T-cell (primary cell): ENCODE data around the gene SPINK1. TPM values are rescaled to one million over a fixed set of nuclear protein-coding genes. Genes with fewer than 3 reads are reported as not detected.

ENCODE experiments used
- ATAC-seq, 4 experiments: fragments of 200-7000 bp in 3 of 4; fragments of 150-1000 bp in 1 of 4; cut with Tn5 transposase; replicated peaks in 1 of 4; 1 replicate in 3 of 4; 2 replicates in 1 of 4; pipeline ENCODE4 v1.10.0; 2021; ENCODE audit warnings: moderate library complexity in 3 of 4, mild to moderate bottlenecking in 2 of 4, moderate number of reproducible peaks in 1 of 4
- CTCF ChIA-PET, 2 donors: fragments of 300-600 bp; sonication (Branson Sonifier 250); formaldehyde crosslinking; loops; one replicate each; lab custom pipeline; 2022; ENCODE audit warnings: antibody characterized with exemption in 2 of 2; lab: Charles Lee
- POLR2A ChIA-PET, 2 donors: fragments of 300-600 bp; sonication (Branson Sonifier 250); formaldehyde crosslinking; loops; one replicate each; lab custom pipeline; 2022; ENCODE audit warnings: antibody characterized with exemption in 2 of 2; lab: Charles Lee
- DNase-seq, 35 experiments: peaks; one replicate each; pipeline versions ENCODE4 v3.0.0 to v3.0.0-alpha.2; 2013 to 2023
- H3K27ac ChIP-seq: one replicate; pipeline ENCODE4 v1.5.1; 2013; ENCODE audit warnings: low read length
- H3K27me3 ChIP-seq, 2 experiments: replicated peaks in 1 of 2; 1 replicate in 1 of 2; 2 replicates in 1 of 2; pipeline versions ENCODE4 v1.6.1 to v1.7.0; 2013; ENCODE audit warnings: low read length in 1 of 2, mixed read lengths in 1 of 2; ENCODE audit not compliant: control insufficient read depth in 2 of 2, insufficient read depth in 2 of 2; ENCODE audit errors: extremely low read depth in 1 of 2
- H3K36me3 ChIP-seq, 2 donors: 1 replicate in 1 of 2; 2 replicates in 1 of 2; pipeline versions ENCODE4 v1.6.1 to v1.7.0; 2013; ENCODE audit warnings: low read length in 1 of 2; ENCODE audit not compliant: control insufficient read depth in 2 of 2, insufficient read depth in 1 of 2; ENCODE audit errors: extremely low read depth in 1 of 2
- H3K4me1 ChIP-seq, 2 experiments: 1 replicate in 1 of 2; 2 replicates in 1 of 2; pipeline versions ENCODE4 v1.6.1 to v1.7.0; 2013; ENCODE audit warnings: low read length in 2 of 2, mixed read lengths in 1 of 2; ENCODE audit not compliant: insufficient read depth in 2 of 2, control insufficient read depth in 1 of 2; ENCODE audit errors: extremely low read depth in 1 of 2
- H3K4me3 ChIP-seq, 2 donors: 1 replicate in 1 of 2; 2 replicates in 1 of 2; pipeline versions ENCODE4 v1.5.1 to v1.7.0; 2013; ENCODE audit warnings: mild to moderate bottlenecking in 2 of 2, low read length in 1 of 2, moderate library complexity in 1 of 2; ENCODE audit not compliant: control insufficient read depth in 1 of 2; ENCODE audit errors: extremely low read depth in 1 of 2
- H3K9me3 ChIP-seq: 2 replicates; pipeline ENCODE4 v1.7.0; 2013
- H3K27ac Mint-ChIP-seq, 2 donors: one replicate each; pipeline ENCODE4 v1.8.0; 2020 to 2021; ENCODE audit warnings: mild to moderate bottlenecking in 2 of 2, mixed read lengths in 2 of 2
- H3K27me3 Mint-ChIP-seq, 2 donors: one replicate each; pipeline ENCODE4 v1.8.0; 2021 to 2022; ENCODE audit warnings: mixed read lengths in 2 of 2
- H3K36me3 Mint-ChIP-seq: one replicate; pipeline ENCODE4 v1.8.0; 2021; ENCODE audit warnings: mixed read lengths
- H3K4me1 Mint-ChIP-seq, 3 donors: one replicate each; pipeline ENCODE4 v1.8.0; 2020 to 2022; ENCODE audit warnings: mixed read lengths in 3 of 3, mild to moderate bottlenecking in 1 of 3
- H3K4me3 Mint-ChIP-seq, 3 donors: one replicate each; pipeline ENCODE4 v1.8.0; 2020 to 2022; ENCODE audit warnings: mild to moderate bottlenecking in 3 of 3, mixed read lengths in 3 of 3, moderate library complexity in 3 of 3
- H3K9me3 Mint-ChIP-seq, 3 donors: one replicate each; pipeline ENCODE4 v1.8.0; 2020 to 2022; ENCODE audit warnings: mixed read lengths in 3 of 3
- WGBS: methylation state at CpG from one replicate; pipeline ENCODE4 v1.1.5; 2013; ENCODE audit warnings: missing lambda C conversion rate; ENCODE audit not compliant: insufficient coverage; 5-methylcytosine and 5-hydroxymethylcytosine counted together
- total RNA-seq, 35 experiments: library from RNA in 6 of 35; stranded (reverse) in 6 of 35; fragments of 120-200 nt in 1 of 35; gene quantifications; one replicate each; pipeline versions ENCODE4 v1.2.1 to v1.2.4 and lab custom pipeline; 2013 to 2026

Gene SPINK1
- total RNA-seq, 5 donors from 2014 or later (not counting 1 experiment from before 2014, with no cell fraction given): 7.4 to 8.8 (median 8.8) TPM; not detected in 2

DNA sequence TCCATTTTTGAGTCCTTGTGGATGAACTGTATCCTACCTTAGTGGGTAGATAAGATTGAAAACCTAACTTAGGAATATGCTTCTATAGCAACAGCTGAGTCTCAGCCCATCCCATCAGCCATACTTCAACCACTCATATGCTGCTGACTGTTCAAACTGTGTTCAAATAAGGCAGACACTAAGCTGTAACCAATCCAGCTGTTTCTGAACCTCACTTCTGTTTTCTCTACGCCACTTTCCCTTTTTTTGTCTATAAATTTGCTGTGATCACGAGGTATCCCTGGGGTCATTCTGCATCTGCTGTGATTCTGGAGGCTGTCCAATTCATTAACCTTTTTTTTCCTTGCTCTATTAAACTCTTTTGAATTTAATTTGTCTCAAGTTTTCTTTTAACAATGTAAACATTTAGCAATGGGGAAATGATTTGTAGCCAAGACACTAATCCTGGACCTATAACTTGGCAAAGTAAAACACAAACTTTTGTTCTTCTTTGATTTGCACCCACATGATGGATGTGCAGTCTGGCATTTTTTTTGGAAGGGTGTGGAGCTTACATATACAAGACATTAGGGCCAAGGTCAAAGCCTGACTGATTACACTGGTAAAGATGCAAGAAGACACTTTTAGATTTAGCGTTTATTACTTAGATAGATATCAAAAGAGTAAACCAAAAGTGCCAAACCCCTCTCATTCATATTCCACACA is 32.1 kb upstream of the SPINK1 start:
- Histone ChIP-seq H3K4me1 (no peaks in the 10 kb centered on the region), H3K4me3 (no peak overlapping the region), H3K36me3 (no peaks in the 10 kb centered on the region), H3K27ac (no peak overlapping the region), H3K27me3 (no peaks in the 10 kb centered on the region), H3K9me3 (no peaks in the 10 kb centered on the region)
- H3K4me3 Mint-ChIP-seq: no peak overlapping the region
- ATAC-seq: no peak
- no peaks in the 10 kb centered on the region for H3K4me1 Mint-ChIP-seq
- H3K9me3 Mint-ChIP-seq: no peaks in the 10 kb centered on the region
- WGBS: 71% methylated on average over 1 of the region's 3 CpGs
- H3K27ac Mint-ChIP-seq: no peak overlapping the region
- no peaks in the 10 kb centered on the region for H3K36me3 Mint-ChIP-seq
- H3K27me3 Mint-ChIP-seq: peaks cover 3 to 5% of the 10 kb centered on the region in 2 donors
- POLR2A ChIA-PET: no interaction called here
- DNase-seq: no peak
- CTCF ChIA-PET: no interaction called here

GRCh38 chr5:147860641-147861025 is 29.2 kb upstream of the SPINK1 start:
- H3K4me1 ChIP-seq: no peaks in the 10 kb centered on the region
- Mint-ChIP-seq H3K4me3 (no peak overlapping the region), H3K4me1 (peaks cover 0 to 3% (median 0%) of the 10 kb centered on the region in 3 donors), H3K27me3 (peaks cover 0 to 3% of the 10 kb centered on the region in 2 donors), H3K27ac (no peak overlapping the region), H3K9me3 (no peaks in the 10 kb centered on the region), H3K36me3 (no peaks in the 10 kb centered on the region)
- no peak overlapping the region for H3K4me3 ChIP-seq
- ChIA-PET POLR2A (no interaction called here), CTCF (interaction anchor here in 1 of 2 donors (1.0 kb wide), 1 partner anchor 20 kb away, joined by 3 read pairs; no protein-coding TSS in a partner anchor)
- ATAC-seq (no peak), DNase-seq (no peak)
- WGBS: 67% methylated on average over 1 of the region's 1 CpG
- H3K9me3 ChIP-seq: no peaks in the 10 kb centered on the region
- H3K27ac ChIP-seq: no peak overlapping the region
- H3K36me3 ChIP-seq: no peaks in the 10 kb centered on the region
- no peaks in the 10 kb centered on the region for H3K27me3 ChIP-seq

DNA sequence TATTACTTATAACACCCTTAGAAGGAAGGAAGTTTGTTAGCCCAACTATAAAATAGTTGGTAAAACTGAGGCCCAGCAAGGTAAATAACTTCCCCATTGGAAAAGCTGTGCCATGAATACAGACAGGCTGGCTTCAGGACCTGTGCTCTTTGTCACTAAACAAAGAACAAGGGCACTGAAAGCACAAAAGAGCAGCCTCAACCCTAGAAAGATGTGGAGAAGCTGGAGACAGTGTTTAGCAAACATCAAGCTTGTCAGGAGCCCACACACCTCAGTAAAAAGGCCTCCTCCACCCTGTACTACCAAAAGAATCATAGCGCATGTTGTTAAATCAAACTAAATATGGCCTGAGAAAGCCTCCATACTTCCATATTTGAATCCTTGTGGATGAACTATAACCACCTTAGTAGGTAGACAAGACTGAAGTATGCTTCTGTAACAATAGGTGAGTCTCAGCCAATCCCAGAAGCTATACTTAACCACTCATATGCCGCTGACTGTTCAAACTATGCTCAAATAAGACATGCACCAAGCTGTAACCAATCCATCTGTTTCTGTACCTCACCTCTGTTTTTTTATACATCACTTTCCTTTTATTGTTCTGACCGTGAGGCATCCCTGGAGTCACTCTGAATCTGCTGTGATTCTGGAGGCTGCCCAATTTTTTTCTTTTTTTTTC is 28.6 kb upstream of the SPINK1 start:
- no peaks in the 10 kb centered on the region for H3K27me3 ChIP-seq
- Mint-ChIP-seq H3K4me3 (no peak overlapping the region), H3K27me3 (peaks cover 2 to 3% of the 10 kb centered on the region in 2 donors), H3K9me3 (no peaks in the 10 kb centered on the region), H3K36me3 (no peaks in the 10 kb centered on the region), H3K27ac (no peak overlapping the region), H3K4me1 (peaks cover 0 to 3% (median 0%) of the 10 kb centered on the region in 3 donors)
- 100% methylated on average over 1 of the region's 3 CpGs for WGBS
- CTCF ChIA-PET: interaction anchor here in 1 of 2 donors (0.5 to 1.0 kb wide), 2 partner anchors 9 to 20 kb away, joined by 3 to 6 read pairs; no protein-coding TSS in a partner anchor
- no peak overlapping the region for H3K4me3 ChIP-seq
- POLR2A ChIA-PET: no interaction called here
- H3K9me3 ChIP-seq: no peaks in the 10 kb centered on the region
- H3K36me3 ChIP-seq: no peaks in the 10 kb centered on the region
- H3K4me1 ChIP-seq: no peaks in the 10 kb centered on the region
- ATAC-seq (no peak), DNase-seq (no peak)
- no peak overlapping the region for H3K27ac ChIP-seq

DNA sequence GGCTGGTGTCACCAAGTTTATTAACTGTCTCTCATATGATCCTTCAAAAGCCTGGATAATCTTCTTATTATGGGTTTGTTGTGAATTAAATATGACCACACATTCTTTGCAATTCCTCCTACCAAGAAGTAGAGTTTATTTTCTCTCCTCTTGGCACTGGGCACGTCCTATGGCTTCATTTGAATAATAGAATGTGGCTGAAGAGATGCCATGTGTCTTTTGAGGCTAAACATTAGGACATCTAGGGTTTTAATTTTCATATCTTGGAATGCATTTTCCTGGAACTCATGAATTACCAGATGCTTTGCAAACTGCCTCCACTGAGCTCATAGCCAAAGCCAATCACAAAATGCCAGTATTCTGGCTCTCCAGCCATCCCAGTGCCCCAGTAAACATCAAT is 27.1 kb upstream of the SPINK1 start:
- Histone ChIP-seq H3K4me3 (no peak overlapping the region), H3K27me3 (peaks cover 0 to 2% of the 10 kb centered on the region in 2 experiments), H3K9me3 (no peaks in the 10 kb centered on the region), H3K27ac (no peak overlapping the region), H3K4me1 (no peaks in the 10 kb centered on the region), H3K36me3 (no peaks in the 10 kb centered on the region)
- H3K36me3 Mint-ChIP-seq: no peaks in the 10 kb centered on the region
- no peak overlapping the region for H3K27ac Mint-ChIP-seq
- ChIA-PET POLR2A (no interaction called here), CTCF (no interaction called here)
- H3K4me1 Mint-ChIP-seq: peaks cover 0 to 3% (median 0%) of the 10 kb centered on the region in 3 donors
- ATAC-seq: no peak
- H3K9me3 Mint-ChIP-seq: no peaks in the 10 kb centered on the region
- no peak for DNase-seq
- H3K4me3 Mint-ChIP-seq: no peak overlapping the region
- H3K27me3 Mint-ChIP-seq: peaks cover 0 to 7% of the 10 kb centered on the region in 2 donors
- no CpG with 5 or more reads among the region's 1 CpG for WGBS

DNA sequence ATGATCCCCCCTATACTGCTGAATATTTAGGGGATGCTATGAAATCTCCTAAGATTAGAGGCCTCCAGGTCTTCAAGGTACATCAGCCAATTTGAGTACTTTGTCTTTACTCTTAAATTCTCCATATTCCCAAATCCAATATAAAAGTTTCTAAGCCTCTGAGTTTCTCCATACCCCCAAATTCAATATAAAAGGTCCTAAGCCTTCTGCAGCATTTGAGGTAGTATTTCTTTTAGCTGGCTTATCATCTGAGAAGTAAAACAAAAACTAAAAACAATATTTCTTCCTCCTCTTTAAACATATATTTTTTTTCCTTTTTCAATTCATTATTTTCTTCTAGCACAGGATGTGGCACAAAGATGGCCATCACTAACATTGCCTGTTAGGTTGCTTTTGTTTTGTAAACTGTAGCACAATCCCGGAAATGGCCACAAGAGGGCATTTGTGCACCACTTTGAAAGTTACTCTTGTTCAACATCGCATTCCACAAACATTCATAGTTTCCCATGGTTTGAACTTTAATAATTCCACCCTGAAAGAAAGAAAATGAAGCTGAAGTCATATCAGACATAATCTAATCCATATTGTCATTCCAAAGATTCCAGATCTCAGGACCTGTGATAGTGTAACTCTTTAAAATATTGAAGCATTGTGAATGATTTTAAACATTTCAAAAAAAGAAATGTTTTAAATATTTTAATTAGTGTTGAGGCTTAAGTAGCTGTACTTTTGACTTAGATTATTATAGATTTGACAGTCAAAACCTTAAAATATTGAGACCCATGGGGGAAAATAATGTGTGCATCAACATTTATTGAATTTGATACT is 26.0 kb upstream of the SPINK1 start:
- peaks cover 0 to 7% of the 10 kb centered on the region in 2 donors for H3K27me3 Mint-ChIP-seq
- Histone ChIP-seq H3K4me1 (no peaks in the 10 kb centered on the region), H3K36me3 (no peaks in the 10 kb centered on the region), H3K9me3 (no peaks in the 10 kb centered on the region), H3K27ac (no peak overlapping the region), H3K27me3 (peaks cover 0 to 2% of the 10 kb centered on the region in 2 experiments), H3K4me3 (no peak overlapping the region)
- no peak for ATAC-seq
- ChIA-PET CTCF (interaction anchor here (0.6 to 1.6 kb wide), 2 partner anchors 10 to 449 kb away, joined by 4 to 5 read pairs; no protein-coding TSS in a partner anchor), POLR2A (no interaction called here)
- H3K27ac Mint-ChIP-seq: no peak overlapping the region
- H3K36me3 Mint-ChIP-seq: no peaks in the 10 kb centered on the region
- no peak overlapping the region for H3K4me3 Mint-ChIP-seq
- peaks cover 0 to 3% (median 0%) of the 10 kb centered on the region in 3 donors for H3K4me1 Mint-ChIP-seq
- no peaks in the 10 kb centered on the region for H3K9me3 Mint-ChIP-seq
- peak in 27 of 35 experiments; percentile 1 to 52 (median 11) for DNase-seq
- WGBS: 0% methylated on average over 2 of the region's 2 CpGs

DNA sequence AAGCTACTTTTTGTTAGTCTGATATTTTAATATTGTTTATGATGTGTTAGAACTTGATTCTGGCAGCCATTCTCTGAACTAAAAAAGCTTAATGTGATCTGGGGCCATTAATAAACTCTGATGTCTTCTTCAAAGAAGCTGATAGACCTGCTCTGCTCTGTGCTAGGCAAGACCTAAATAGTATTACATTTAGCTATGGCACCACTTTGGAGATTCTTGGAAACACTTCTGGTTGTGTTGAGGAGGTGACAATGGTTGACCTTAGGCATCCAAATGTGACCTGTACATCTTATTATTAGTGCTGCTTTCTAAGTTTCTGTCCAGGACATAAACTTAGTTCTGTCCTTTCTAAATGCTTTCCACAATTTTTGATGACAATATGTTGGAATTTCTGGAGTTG is 25.3 kb upstream of the SPINK1 start:
- H3K4me1 Mint-ChIP-seq: peaks cover 0 to 3% (median 0%) of the 10 kb centered on the region in 3 donors
- H3K9me3 Mint-ChIP-seq: no peaks in the 10 kb centered on the region
- Histone ChIP-seq H3K4me3 (no peak overlapping the region), H3K36me3 (no peaks in the 10 kb centered on the region), H3K27me3 (peaks cover 0 to 2% of the 10 kb centered on the region in 2 experiments), H3K4me1 (no peaks in the 10 kb centered on the region), H3K27ac (no peak overlapping the region), H3K9me3 (no peaks in the 10 kb centered on the region)
- CTCF ChIA-PET: interaction anchor here in 1 of 2 donors (1.6 kb wide), 1 partner anchor 9 kb away, joined by 5 read pairs; no protein-coding TSS in a partner anchor
- no peak for ATAC-seq
- H3K27me3 Mint-ChIP-seq: peaks cover 0 to 7% of the 10 kb centered on the region in 2 donors
- DNase-seq: no peak
- H3K4me3 Mint-ChIP-seq: no peak overlapping the region
- no peaks in the 10 kb centered on the region for H3K36me3 Mint-ChIP-seq
- POLR2A ChIA-PET: no interaction called here
- no peak overlapping the region for H3K27ac Mint-ChIP-seq
